Fibroblast of the conjunctiva (primary cell): ENCODE measurements around the gene SLC41A2.

ENCODE experiments used
- DNase-seq: peaks from one replicate; pipeline ENCODE4 v3.0.0-alpha.2; 2010; ENCODE audit warnings: low read depth

The SLC41A2 gene

DNA sequence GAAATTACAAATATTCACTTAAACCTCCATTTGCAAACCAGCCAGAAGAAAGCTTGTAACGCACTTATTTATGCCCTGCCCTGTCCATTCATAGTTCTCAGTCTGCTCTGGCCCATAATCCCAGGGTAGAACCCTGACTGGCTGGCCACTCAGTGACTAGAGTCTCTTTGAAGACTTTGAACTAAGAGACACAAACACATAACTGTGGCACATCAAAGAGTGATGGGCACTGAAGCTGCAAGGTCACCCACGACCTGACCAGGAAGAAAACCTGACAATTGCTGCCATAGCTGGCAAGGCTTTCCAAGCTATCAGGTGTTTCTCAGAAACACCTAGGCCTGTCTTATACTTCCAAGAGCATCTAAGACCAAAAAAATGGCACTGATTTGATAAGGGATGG lies 28.7 kb downstream of the SLC41A2 start:
- no peak for DNase-seq

DNA sequence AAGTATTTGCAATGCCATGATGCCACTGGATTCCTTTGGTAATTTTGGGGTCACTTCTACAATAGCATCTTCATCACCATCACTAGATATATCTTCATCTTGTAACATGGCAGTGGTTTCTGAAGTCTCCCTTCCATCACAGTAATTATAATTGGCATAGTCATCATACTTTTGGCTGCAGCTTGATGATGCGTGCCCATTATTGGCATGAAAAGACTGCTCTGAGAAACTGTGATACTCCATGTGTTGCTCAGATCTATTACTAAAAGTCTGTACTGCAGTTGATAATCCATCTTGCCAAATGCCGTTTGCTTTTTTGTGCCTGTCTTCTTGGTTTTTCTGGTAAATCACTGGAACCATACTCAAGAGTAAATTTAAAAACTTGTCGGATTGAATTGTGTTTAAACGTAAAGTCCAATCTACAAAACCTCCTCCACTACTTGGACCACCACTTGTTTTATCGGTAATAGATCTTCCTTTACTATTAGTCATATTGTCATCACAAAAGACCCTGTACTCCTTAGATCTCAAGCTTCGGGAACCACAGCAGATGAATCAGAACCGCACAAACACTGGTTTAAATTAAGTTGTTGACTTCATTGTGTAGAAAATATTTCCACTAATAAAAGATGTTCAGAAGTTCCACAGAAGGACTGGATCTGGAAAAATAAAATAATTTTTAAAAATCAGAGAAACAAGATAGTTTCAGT lies 29.9 kb downstream of the SLC41A2 start:
- no peak for DNase-seq

DNA sequence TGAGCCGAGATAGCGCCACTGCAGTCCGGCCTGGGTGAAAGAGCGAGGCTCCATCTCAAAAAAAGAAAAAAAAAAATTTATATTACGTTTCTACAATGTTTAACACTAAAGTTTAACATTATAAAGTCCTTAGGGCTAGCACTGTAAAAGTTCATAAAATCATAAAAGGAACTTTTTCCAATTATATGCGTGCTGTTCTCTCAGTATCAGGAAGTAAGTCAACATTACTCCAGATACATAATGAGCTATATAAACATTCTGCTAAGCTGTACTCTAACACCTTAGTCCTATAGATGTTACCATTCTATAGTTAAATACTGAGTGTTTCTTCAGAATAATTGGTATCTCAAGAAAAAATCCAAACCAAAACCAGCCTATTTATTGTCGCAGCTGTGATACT lies 32.6 kb downstream of the SLC41A2 start:
- no peak for DNase-seq

DNA sequence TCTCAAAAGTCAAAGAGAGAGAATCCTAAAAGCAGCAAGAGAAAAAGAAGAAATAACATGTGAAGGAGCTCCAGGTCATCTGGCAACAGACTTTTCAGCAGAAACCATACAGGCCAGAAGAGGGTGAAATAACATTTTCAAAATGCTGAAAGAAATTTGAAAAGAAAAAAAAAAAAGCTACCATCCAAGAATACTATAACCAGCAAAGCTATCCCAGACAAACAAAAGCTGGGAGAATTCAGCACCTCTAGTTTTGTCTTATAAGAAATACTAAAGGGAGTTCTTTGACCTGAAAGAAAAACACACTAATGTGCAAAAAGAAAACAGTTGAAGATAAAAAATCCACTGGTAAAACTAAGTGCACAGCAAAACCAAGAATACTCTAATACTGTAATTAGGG lies 36.8 kb downstream of the SLC41A2 start:
- DNase-seq: no peak

DNA sequence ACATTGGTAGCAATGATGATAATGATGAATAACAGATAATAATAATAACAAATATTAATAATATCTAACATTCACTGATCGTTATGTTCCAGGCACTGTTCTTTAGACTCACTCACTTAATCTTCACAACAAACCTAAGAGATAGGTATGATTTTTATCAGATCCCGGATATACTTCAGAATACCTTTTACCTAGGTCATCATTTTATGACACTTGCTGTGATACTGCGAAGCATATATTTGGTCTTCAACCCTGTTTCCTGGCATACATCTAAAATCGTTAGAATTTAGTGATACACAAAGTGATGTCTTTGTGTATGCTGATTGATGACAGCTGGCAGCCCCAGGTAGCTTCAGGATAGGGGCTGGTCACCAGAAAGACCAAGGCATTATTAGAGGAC lies 46.1 kb downstream of the SLC41A2 start:
- DNase-seq: no peak

DNA sequence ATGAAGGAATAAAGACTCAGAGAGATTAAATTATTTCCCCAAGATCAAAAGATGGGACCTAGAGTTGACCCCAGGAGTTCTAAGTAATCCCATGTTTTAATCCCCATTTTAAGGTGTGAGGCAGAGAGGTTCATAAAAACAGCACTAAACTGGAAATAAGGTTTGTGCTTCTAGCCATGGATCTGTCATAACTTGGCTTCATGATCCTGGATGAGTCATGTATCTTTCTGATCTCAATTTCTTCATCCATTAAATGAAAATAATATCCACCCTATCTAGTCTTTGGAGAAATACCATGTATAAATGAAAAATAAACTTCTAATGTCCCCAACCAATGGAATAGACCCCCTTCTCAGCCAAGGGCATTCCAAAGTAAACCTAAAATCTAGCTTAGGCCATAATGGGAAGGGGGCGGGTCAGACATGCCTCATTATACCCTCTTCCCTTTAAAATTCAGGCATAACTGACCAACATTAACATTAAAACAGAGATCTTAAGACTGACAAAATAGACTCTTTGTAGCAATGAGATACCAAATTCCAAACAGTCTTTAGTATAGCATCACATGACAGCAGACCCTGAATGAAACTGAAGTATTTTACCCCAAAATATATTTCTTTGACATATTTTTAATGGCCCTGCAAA lies 47.8 kb downstream of the SLC41A2 start:
- DNase-seq: peak; percentile 23

DNA sequence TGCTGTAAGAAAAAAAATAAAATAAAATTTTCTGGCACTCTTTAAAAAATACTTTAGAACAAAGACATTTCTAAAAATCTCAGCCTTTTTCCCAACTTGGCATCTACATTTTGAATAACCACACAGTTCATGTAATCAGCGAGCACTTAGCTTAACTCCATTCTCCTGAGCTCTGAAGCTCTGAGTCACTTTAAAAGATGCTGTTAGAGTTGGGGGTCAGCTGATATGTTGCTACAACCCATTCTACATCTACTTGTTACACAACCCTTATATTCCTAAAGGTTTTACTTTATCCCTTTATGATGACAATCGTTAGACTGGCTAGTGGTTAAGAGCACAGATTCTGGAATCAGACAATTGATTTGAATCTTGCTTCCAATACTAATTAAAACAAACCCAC lies 48.3 kb downstream of the SLC41A2 start:
- DNase-seq: peak; percentile 8
